ENCODE measurements around the gene ZNF836.

Gene ZNF836

DNA sequence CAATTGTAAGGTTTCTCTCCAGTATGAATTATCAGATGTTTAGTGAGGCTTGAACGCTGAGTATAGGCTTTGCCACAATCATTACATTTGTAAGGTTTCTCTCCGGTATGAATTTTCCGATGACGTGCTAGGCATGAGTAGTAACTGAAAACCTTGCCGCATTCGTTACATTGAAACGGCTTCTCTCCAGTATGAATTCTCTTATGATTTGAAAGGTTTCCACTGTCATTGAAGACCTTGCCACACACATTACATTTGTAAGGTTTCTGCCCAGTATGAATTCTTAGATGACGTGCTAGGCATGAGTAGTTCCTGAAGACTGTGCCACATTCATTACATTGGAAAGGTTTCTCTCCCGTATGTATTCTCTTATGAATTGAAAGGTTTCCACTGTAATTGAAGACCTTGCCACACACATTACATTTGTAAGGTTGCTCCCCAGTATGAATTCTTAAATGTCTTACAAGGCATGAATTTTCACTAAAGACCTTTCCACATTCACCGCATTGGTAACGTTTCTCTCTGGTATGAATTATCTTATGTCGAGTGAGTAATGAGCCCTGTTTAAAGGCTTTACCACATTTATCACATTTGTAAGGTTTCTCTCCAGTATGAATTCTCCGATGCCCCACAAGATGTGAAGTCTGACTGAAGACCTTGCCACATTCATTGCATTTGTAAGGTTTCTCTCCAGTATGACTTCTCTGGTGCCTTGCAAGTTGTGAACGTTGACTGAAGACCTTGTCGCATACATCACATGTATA, 15.6 kb downstream of the ZNF836 start:
- Mint-ChIP-seq H3K4me3 (no peak overlapping the region), H3K9me3 (peaks cover 11 to 30% of the 10 kb centered on the region in 2 donors), H3K4me1 (ENCODE audit: low read depth in 2 of 2) (no peaks in the 10 kb centered on the region), H3K36me3 (ENCODE audit: insufficient read depth) (peaks cover 27% of the 10 kb centered on the region), H3K27me3 (no peaks in the 10 kb centered on the region), H3K27ac (no peak overlapping the region)
- ATAC-seq (replicated peaks) (no peak), DNase-seq (no peak)

DNA sequence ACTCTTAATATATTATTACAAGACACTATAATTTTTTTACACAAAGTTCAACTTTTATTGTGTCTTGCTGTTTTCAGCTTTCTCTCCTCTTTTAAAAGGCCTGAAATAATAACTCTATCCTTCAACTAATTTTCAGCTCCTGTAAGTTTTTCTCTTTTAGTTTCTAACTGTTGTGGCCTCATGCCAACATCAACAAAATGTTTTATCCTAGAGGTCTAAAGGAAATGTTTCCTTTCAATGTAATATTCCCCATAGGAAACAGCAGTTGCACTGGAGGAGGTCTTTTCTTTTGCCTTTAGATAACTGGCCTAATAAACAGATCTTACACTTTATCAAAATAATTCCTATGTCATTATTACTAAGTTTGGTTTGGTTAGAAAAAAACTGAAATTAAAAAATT, 23.2 kb downstream of the ZNF836 start:
- H3K27me3 Mint-ChIP-seq: no peaks in the 10 kb centered on the region
- peaks cover 0 to 4% of the 10 kb centered on the region in 2 donors for H3K9me3 Mint-ChIP-seq
- no peaks in the 10 kb centered on the region for H3K4me1 Mint-ChIP-seq (ENCODE audit: low read depth in 2 of 2)
- H3K27ac Mint-ChIP-seq: no peak overlapping the region
- DNase-seq (no peak), ATAC-seq (replicated peaks) (no peak)
- H3K36me3 Mint-ChIP-seq (ENCODE audit: insufficient read depth): peaks cover under 1% of the 10 kb centered on the region
- H3K4me3 Mint-ChIP-seq: no peak overlapping the region

DNA sequence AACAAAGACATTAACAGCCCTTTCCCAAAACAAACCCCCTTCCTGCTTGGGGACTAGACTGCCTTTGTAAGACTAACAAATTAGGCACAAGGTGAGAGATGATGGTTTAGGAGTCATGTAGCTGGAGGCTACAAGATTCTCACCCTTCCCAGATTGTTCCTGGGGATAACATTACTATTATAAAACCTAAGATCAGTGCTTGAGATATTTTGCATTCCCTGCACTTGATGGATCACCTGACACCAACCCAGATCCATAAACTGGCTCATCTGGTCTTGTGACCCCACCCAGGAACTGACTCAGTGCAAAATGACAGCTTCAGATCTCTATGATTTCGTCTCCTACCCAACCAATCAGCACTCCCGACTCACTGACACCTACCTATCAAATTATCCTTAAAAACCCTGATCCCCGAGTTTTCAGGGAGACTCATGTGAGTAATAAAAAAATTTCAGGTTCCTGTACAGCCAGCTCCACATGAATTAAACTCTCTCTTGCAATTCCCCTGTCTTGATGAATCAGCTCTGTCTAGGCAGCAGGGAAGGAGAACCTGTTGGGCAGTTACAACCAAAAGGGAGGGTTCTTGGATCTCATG, 29.3 kb downstream of the ZNF836 start:
- ATAC-seq (replicated peaks) (no peak), DNase-seq (no peak)
- Mint-ChIP-seq H3K27ac (no peak overlapping the region), H3K4me3 (no peak overlapping the region), H3K9me3 (peaks cover 0 to 2% of the 10 kb centered on the region in 2 donors), H3K4me1 (ENCODE audit: low read depth in 2 of 2) (peaks cover 15 to 26% of the 10 kb centered on the region in 2 donors), H3K27me3 (no peaks in the 10 kb centered on the region), H3K36me3 (ENCODE audit: insufficient read depth) (peaks cover 4% of the 10 kb centered on the region)

- Mint-ChIP-seq H3K27me3 (no peaks in the 10 kb centered on the region), H3K4me3 (no peak overlapping the region), H3K36me3 (ENCODE audit: insufficient read depth) (peaks cover 4% of the 10 kb centered on the region), H3K4me1 (ENCODE audit: low read depth in 2 of 2) (peaks cover 15 to 31% of the 10 kb centered on the region in 2 donors), H3K9me3 (peaks cover 0 to 2% of the 10 kb centered on the region in 2 donors), H3K27ac (no peak overlapping the region)
- no peak for ATAC-seq (replicated peaks)
- no peak for DNase-seq
Measured at GRCh38 chr19:52141203-52141602, 30.2 kb downstream of the ZNF836 start.

DNA sequence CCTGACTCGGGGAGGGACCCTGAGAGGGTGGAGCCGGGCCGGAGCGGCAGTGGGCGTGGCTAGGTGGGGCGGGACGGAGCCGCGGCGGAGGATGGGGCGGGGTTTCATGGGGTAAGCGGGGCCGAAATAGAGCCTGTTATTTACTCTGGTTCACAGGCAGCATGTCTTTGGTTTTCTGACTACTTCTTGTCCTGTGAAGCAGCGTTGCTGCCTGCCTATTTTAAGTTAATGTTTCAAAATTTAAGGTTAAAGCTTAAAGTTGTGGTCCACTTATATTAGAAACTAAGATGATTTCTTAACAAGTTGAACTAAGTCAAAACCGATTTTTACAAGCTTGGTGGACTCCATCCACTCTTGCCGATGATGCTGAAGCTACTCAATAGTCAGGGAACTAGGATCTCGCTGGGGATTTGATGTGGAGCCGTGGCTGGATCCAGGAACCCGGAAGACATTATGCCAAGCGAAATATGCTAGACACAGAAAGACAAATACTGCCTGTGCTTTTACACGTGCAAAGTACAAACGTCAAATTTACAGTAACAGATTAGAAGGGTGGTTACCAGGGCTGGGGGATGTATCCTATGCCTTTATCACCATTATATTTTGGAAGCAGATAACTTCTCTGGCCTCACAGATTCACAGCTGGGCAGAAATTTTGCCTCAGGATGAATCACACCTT, 31.2 kb downstream of the ZNF836 start:
- peak in 2 of 3 experiments; percentile 98 for DNase-seq
- H3K9me3 Mint-ChIP-seq: no peaks in the 10 kb centered on the region
- H3K36me3 Mint-ChIP-seq (ENCODE audit: insufficient read depth): peaks cover 4% of the 10 kb centered on the region

GRCh38 chr19:52139252-52140031, 32.0 kb downstream of the ZNF836 start, which contains the start of gene ZNF616:
Gene ZNF616 (minus strand): TSS chr19:52139938. CDS start chr19:52130512, 9,426 bp downstream.
- DNase-seq (peak; percentile 62 to 97 (median 67)), ATAC-seq (replicated peaks) (peak; percentile 72)
- Mint-ChIP-seq H3K36me3 (ENCODE audit: insufficient read depth) (peaks cover 4% of the 10 kb centered on the region), H3K27me3 (no peaks in the 10 kb centered on the region), H3K4me1 (ENCODE audit: low read depth in 2 of 2) (peaks cover 17 to 31% of the 10 kb centered on the region in 2 donors), H3K9me3 (no peaks in the 10 kb centered on the region), H3K27ac (peak within 1 kb of the TSS; percentile 92 to 96), H3K4me3 (peak within 1 kb of the TSS; percentile 88 to 95)

More for the DNA sequence above, 31.2 kb downstream of the ZNF836 start:
- Mint-ChIP-seq H3K27ac (peak overlapping the region; percentile 92 to 96), H3K4me3 (peak overlapping the region; percentile 88 to 95), H3K4me1 (ENCODE audit: low read depth in 2 of 2) (peaks cover 15 to 31% of the 10 kb centered on the region in 2 donors), H3K27me3 (no peaks in the 10 kb centered on the region)
- ATAC-seq (replicated peaks): peak; percentile 95

DNA sequence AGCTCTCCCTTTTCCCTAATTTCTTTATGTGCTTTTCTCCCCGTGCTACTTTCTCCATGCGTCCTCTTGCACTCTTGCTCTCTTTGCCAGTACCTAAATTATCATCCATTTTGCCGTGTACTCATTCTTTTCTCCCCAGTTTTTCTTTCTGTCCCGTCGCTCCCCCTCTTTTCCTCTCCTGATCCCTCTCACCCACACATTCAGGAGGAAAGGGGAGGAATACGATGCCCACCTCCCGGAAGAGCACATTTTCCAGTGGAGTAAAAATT, 32.5 kb downstream of the ZNF836 start:
- H3K27me3 Mint-ChIP-seq: no peaks in the 10 kb centered on the region
- H3K9me3 Mint-ChIP-seq: no peaks in the 10 kb centered on the region
- peak overlapping the region; percentile 88 to 95 for H3K4me3 Mint-ChIP-seq
- H3K27ac Mint-ChIP-seq: peak overlapping the region; percentile 92 to 96
- peaks cover 17 to 31% of the 10 kb centered on the region in 2 donors for H3K4me1 Mint-ChIP-seq (ENCODE audit: low read depth in 2 of 2)
- H3K36me3 Mint-ChIP-seq (ENCODE audit: insufficient read depth): peaks cover 4% of the 10 kb centered on the region
- ATAC-seq (replicated peaks): no peak
- no peak for DNase-seq

DNA sequence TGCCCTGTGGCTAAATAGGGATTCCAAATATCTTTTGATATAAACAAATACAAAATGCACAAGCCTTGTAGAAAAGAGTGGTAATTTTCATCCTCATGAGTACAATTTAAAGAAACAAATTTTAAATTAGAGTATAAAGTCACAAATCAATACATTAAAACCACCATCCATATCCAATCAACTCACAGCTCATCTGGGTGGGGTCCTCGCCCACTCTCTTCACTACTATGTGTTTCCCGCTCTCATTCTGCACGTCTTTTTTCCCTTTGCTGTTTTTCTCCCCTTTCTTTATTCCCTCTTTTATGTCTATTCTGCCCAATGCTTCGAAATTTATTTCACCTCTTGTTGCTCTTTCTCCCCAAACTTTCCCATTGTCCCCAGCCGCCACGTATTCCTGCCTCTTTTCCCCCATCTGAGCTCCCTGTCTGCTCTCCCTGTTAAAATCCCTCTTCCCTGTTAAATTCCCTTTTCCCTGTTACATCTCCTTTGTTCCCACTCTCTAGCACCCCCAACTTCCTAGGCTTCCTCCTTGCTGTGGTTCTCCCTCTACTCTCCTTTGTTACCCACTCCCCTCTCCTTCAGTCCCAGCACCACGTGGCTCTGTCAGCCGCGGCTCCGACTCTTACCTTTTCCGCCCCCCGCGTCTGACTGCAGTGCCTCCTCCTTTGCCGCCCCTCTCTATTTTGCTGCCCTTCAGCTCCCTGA, 33.0 kb downstream of the ZNF836 start:
- Mint-ChIP-seq H3K36me3 (ENCODE audit: insufficient read depth) (peaks cover 4% of the 10 kb centered on the region), H3K4me3 (peak overlapping the region; percentile 88 to 95), H3K4me1 (ENCODE audit: low read depth in 2 of 2) (peaks cover 17 to 31% of the 10 kb centered on the region in 2 donors), H3K9me3 (no peaks in the 10 kb centered on the region), H3K27me3 (no peaks in the 10 kb centered on the region), H3K27ac (peak overlapping the region; percentile 92 to 96)
- ATAC-seq (replicated peaks): no peak
- DNase-seq: no peak

DNA sequence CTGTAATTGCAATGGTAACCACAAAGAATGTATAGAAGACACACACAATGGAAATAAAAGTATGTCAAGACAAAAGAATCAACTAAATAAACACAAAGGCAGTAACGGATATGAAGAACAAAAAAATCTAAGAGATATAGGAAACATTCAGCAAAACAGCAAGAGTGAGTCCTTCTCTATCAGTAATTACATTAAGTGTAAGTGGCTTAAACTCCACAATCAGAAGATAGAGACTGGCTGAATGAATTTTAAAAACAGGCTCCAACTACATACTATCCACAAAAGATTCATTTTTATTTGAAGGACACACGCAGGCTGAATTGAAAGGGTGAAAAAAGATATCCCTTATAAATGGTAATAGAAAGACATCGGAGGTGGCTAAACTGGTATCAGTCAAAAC, 51.1 kb downstream of the ZNF836 start:
- H3K4me3 Mint-ChIP-seq: no peak overlapping the region
- ATAC-seq (replicated peaks) (no peak), DNase-seq (no peak)
- no peak overlapping the region for H3K27ac Mint-ChIP-seq
- peaks cover 66% of the 10 kb centered on the region for H3K36me3 Mint-ChIP-seq (ENCODE audit: insufficient read depth)
- peaks cover 17 to 32% of the 10 kb centered on the region in 2 donors for H3K9me3 Mint-ChIP-seq
- H3K4me1 Mint-ChIP-seq (ENCODE audit: low read depth in 2 of 2): no peaks in the 10 kb centered on the region
- H3K27me3 Mint-ChIP-seq: no peaks in the 10 kb centered on the region

GRCh38 chr19:52115526-52116053, 55.8 kb downstream of the ZNF836 start:
- Mint-ChIP-seq H3K4me3 (no peak overlapping the region), H3K27me3 (no peaks in the 10 kb centered on the region), H3K9me3 (peaks cover 27 to 39% of the 10 kb centered on the region in 2 donors), H3K27ac (no peak overlapping the region), H3K36me3 (ENCODE audit: insufficient read depth) (peaks cover 21% of the 10 kb centered on the region), H3K4me1 (ENCODE audit: low read depth in 2 of 2) (no peaks in the 10 kb centered on the region)
- DNase-seq (no peak), ATAC-seq (replicated peaks) (no peak)

DNA sequence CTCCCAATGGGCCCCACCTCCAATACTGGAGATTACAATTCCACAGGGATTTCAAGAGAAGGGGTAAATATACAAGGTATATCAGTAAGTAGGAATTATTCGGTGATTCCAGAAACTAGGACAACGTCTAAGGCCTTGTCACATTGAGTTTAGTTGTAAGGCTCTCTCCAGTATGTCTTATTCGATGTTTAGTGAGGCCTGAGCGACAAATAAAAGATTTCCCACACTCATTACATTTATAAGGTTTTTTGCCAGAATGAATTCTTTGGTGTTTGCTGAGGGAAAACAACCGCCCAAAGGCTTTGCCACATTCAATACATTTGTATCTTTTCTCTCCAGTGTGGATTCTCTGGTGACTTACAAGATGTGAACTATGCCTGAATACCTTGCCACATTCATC, 56.7 kb downstream of the ZNF836 start:
- Mint-ChIP-seq H3K4me1 (ENCODE audit: low read depth in 2 of 2) (no peaks in the 10 kb centered on the region), H3K27me3 (no peaks in the 10 kb centered on the region), H3K4me3 (no peak overlapping the region), H3K9me3 (peaks cover 27 to 30% of the 10 kb centered on the region in 2 donors), H3K27ac (no peak overlapping the region), H3K36me3 (ENCODE audit: insufficient read depth) (peaks cover 14% of the 10 kb centered on the region)
- DNase-seq: no peak
- ATAC-seq (replicated peaks): no peak

GRCh38 chr19:52112624-52113023, 58.8 kb downstream of the ZNF836 start:
- H3K27ac Mint-ChIP-seq: no peak overlapping the region
- no peak for DNase-seq
- no peak for ATAC-seq (replicated peaks)
- no peak overlapping the region for H3K4me3 Mint-ChIP-seq
- no peaks in the 10 kb centered on the region for H3K27me3 Mint-ChIP-seq
- peaks cover 24 to 27% of the 10 kb centered on the region in 2 donors for H3K9me3 Mint-ChIP-seq
- peaks cover 9% of the 10 kb centered on the region for H3K36me3 Mint-ChIP-seq (ENCODE audit: insufficient read depth)
- no peaks in the 10 kb centered on the region for H3K4me1 Mint-ChIP-seq (ENCODE audit: low read depth in 2 of 2)

All from effector memory CD8-positive, alpha-beta T cell (primary cell).